H1 (cell line): ENCODE results near the gene TP73. TPM values are rescaled to one million over a fixed set of nuclear protein-coding genes. Genes with fewer than 3 reads are reported as not detected.

Experiments
- CTCF ChIA-PET: fragments of 300-600 bp; sonication (Branson Sonifier 250); formaldehyde crosslinking; loops from one replicate; lab custom pipeline; 2021; ENCODE audit not compliant: partially characterized antibody; lab: Charles Lee
- POLR2A ChIA-PET: fragments of 300-600 bp; sonication (Branson Sonifier 250); formaldehyde crosslinking; loops from one replicate; lab custom pipeline; 2021; ENCODE audit warnings: inconsistent platforms; ENCODE audit not compliant: partially characterized antibody; lab: Charles Lee
- DNase-seq, 2 experiments: peaks; one replicate each; pipeline versions ENCODE4 v3.0.0 to v3.0.0-alpha.2; 2010 to 2022; ENCODE audit warnings: low spot score in 2 of 2, low read depth in 1 of 2, mixed read lengths in 1 of 2
- FAIRE-seq: peaks from 2 replicates; lab custom pipeline; 2011; peaks lifted over from hg19 to GRCh38; lab: Jason Lieb, UNC
- H2AFZ ChIP-seq: 2 replicates; pipeline ENCODE4 v1.8.1; 2012; ENCODE audit warnings: low read length, inconsistent platforms
- H2AK5ac ChIP-seq: 2 replicates; pipeline ENCODE4 v1.6.1; 2013; ENCODE audit warnings: low read depth, low read length
- H2BK120ac ChIP-seq: replicated peaks from 2 replicates; pipeline ENCODE3; 2013; ENCODE audit warnings: low read depth, low read length, inconsistent platforms
- H2BK12ac ChIP-seq: 2 replicates; pipeline ENCODE4 v1.6.1; 2013; ENCODE audit warnings: low read depth, low read length
- H2BK15ac ChIP-seq: 2 replicates; pipeline ENCODE4 v1.6.1; 2013; ENCODE audit warnings: low read length
- H2BK20ac ChIP-seq: 2 replicates; pipeline ENCODE4 v1.6.1; 2013; ENCODE audit warnings: low read length
- H2BK5ac ChIP-seq: 2 replicates; pipeline ENCODE4 v1.6.1; 2013; ENCODE audit warnings: low read depth, low read length
- H3K14ac ChIP-seq: 2 replicates; pipeline ENCODE4 v1.6.1; 2013; ENCODE audit warnings: inconsistent platforms; ENCODE audit not compliant: insufficient read length
- H3K18ac ChIP-seq: 2 replicates; pipeline ENCODE4 v1.6.1; 2013; ENCODE audit warnings: low read length; ENCODE audit errors: extremely low read depth
- H3K23ac ChIP-seq: 2 replicates; pipeline ENCODE4 v1.6.1; 2013; ENCODE audit warnings: inconsistent platforms; ENCODE audit not compliant: insufficient read length
- H3K23me2 ChIP-seq: 2 replicates; pipeline ENCODE4 v1.6.1; 2013; ENCODE audit warnings: low read depth, low read length
- H3K27ac ChIP-seq: 2 replicates; pipeline ENCODE4 v1.6.1; 2011; ENCODE audit warnings: low read depth, low read length, inconsistent platforms
- H3K27me3 ChIP-seq, 4 experiments: replicated peaks in 1 of 4; 1 replicate in 1 of 4; 2 replicates in 3 of 4; pipeline versions ENCODE4 v1.6.1 to v1.8.1; 2011 to 2013; ENCODE audit warnings: low read length in 3 of 4, mild to moderate bottlenecking in 3 of 4, inconsistent platforms in 2 of 4, mixed read lengths in 2 of 4, moderate library complexity in 1 of 4; ENCODE audit not compliant: control insufficient read depth in 3 of 4, insufficient read depth in 3 of 4; ENCODE audit errors: extremely low read depth in 1 of 4
- H3K36me3 ChIP-seq, 4 experiments: 2 replicates each; pipeline versions ENCODE4 v1.6.1 to v1.8.1; 2011 to 2013; ENCODE audit warnings: mild to moderate bottlenecking in 4 of 4, low read length in 3 of 4, moderate library complexity in 2 of 4, control low read depth in 1 of 4, inconsistent platforms in 1 of 4; ENCODE audit not compliant: insufficient read depth in 4 of 4, control insufficient read depth in 2 of 4
- H3K4ac ChIP-seq: replicated peaks from 2 replicates; pipeline ENCODE3; 2013; ENCODE audit warnings: low read length, low read depth, mixed read lengths, inconsistent platforms; ENCODE audit not compliant: insufficient read length
- H3K4me1 ChIP-seq, 4 experiments: replicated peaks in 1 of 4; 1 replicate in 1 of 4; 2 replicates in 3 of 4; pipeline versions ENCODE4 v1.6.1 to v1.8.1; 2011 to 2013; ENCODE audit warnings: low read length in 3 of 4, inconsistent platforms in 2 of 4, mixed read lengths in 1 of 4; ENCODE audit not compliant: insufficient read depth in 4 of 4, control insufficient read depth in 3 of 4
- H3K4me2 ChIP-seq, 2 experiments: 2 replicates each; pipeline versions ENCODE4 v1.6.1 to v1.8.1; 2011 to 2013; ENCODE audit warnings: low read depth in 2 of 2, low read length in 2 of 2, control low read depth in 1 of 2, inconsistent platforms in 1 of 2, mild to moderate bottlenecking in 1 of 2; ENCODE audit not compliant: insufficient read depth in 1 of 2
- H3K4me3 ChIP-seq, 4 experiments: fragments of 200-600, 300-600 bp in 1 of 4; sonication (generic), shearing (Covaris generic), sonication (Bioruptor Twin) in 1 of 4; 2 replicates each; pipeline versions ENCODE4 v1.5.1 to v1.8.1; 2011 to 2016; ENCODE audit warnings: low read length in 4 of 4, low read depth in 3 of 4, control low read depth in 2 of 4, inconsistent platforms in 2 of 4, mild to moderate bottlenecking in 2 of 4, mixed read lengths in 1 of 4, moderate library complexity in 1 of 4; ENCODE audit not compliant: insufficient read depth in 2 of 4; ENCODE audit errors: extremely low read depth in 1 of 4
- H3K56ac ChIP-seq: replicated peaks from 2 replicates; pipeline ENCODE3; 2013; ENCODE audit warnings: low read depth, mild to moderate bottlenecking, mixed read lengths, low read length, inconsistent platforms; ENCODE audit not compliant: insufficient read length
- H3K79me1 ChIP-seq: 2 replicates; pipeline ENCODE4 v1.6.1; 2013; ENCODE audit warnings: low read depth, low read length, control low read depth
- H3K79me2 ChIP-seq, 2 experiments: 2 replicates each; pipeline versions ENCODE4 v1.6.1 to v1.8.1; 2012 to 2013; ENCODE audit warnings: low read length in 2 of 2, mild to moderate bottlenecking in 2 of 2, inconsistent platforms in 1 of 2; ENCODE audit not compliant: insufficient read depth in 2 of 2, control insufficient read depth in 1 of 2
- H3K9ac ChIP-seq, 4 experiments: replicated peaks in 1 of 4; 1 replicate in 1 of 4; 2 replicates in 3 of 4; pipeline versions ENCODE4 v1.6.1 to v1.8.1; 2011 to 2013; ENCODE audit warnings: low read depth in 3 of 4, low read length in 3 of 4, control low read depth in 2 of 4, mild to moderate bottlenecking in 2 of 4, moderate library complexity in 2 of 4, inconsistent platforms in 1 of 4; ENCODE audit errors: extremely low read depth in 1 of 4
- H3K9me3 ChIP-seq, 2 experiments: 2 replicates each; pipeline versions ENCODE4 v1.6.1 to v1.8.1; 2012 to 2013; ENCODE audit warnings: mild to moderate bottlenecking in 2 of 2, moderate library complexity in 2 of 2, control low read depth in 1 of 2, inconsistent platforms in 1 of 2, low read depth in 1 of 2, low read length in 1 of 2, mixed read lengths in 1 of 2; ENCODE audit not compliant: insufficient read depth in 2 of 2
- H4K20me1 ChIP-seq, 2 experiments: replicated peaks in 1 of 2; 2 replicates each; pipeline versions ENCODE3 to v1.8.1; 2011 to 2013; ENCODE audit warnings: inconsistent platforms in 2 of 2, low read length in 2 of 2, mild to moderate bottlenecking in 1 of 2; ENCODE audit not compliant: insufficient read depth in 2 of 2, control insufficient read depth in 1 of 2
- H4K5ac ChIP-seq: 2 replicates; pipeline ENCODE4 v1.6.1; 2013; ENCODE audit warnings: low read length, low read depth, mixed read lengths, inconsistent platforms; ENCODE audit not compliant: insufficient read length
- H4K8ac ChIP-seq: 2 replicates; pipeline ENCODE4 v1.8.0; 2013; ENCODE audit warnings: mild to moderate bottlenecking, moderate library complexity, low read length, inconsistent platforms; ENCODE audit not compliant: insufficient read depth; ENCODE audit errors: extremely low read depth
- H4K91ac ChIP-seq: replicated peaks from 2 replicates; pipeline ENCODE3; 2013; ENCODE audit warnings: low read length, mixed read lengths, inconsistent platforms; ENCODE audit not compliant: insufficient read length
- BCL11A ChIP-seq, 2 experiments: IDR thresholded peaks; one replicate each; pipeline ENCODE4 v1.6.1; 2011; ENCODE audit warnings: low read depth in 2 of 2, low read length in 2 of 2, mild to moderate bottlenecking in 2 of 2
- JUN ChIP-seq: IDR thresholded peaks from 2 replicates; pipeline ENCODE4 v1.6.1; 2011; ENCODE audit warnings: low read depth, mild to moderate bottlenecking, improper control_type of control experiment, low read length
- JUND ChIP-seq: IDR thresholded peaks from 2 replicates; pipeline ENCODE4 v1.6.1; 2011; ENCODE audit warnings: mild to moderate bottlenecking, improper control_type of control experiment, low read length
- POLR2A ChIP-seq, 2 experiments: IDR thresholded peaks; 1 replicate in 1 of 2; 2 replicates in 1 of 2; pipeline ENCODE4 v1.6.1; 2011; ENCODE audit warnings: low read depth in 2 of 2, low read length in 2 of 2, mild to moderate bottlenecking in 2 of 2; ENCODE audit errors: control extremely low read depth in 1 of 2
- TAF7 ChIP-seq: optimal IDR thresholded peaks from 2 replicates; pipeline ENCODE3; 2011; ENCODE audit warnings: low read depth, mild to moderate bottlenecking, inconsistent platforms, low read length, moderate library complexity, borderline replicate concordance
- WGBS, 2 experiments: shearing (Covaris generic) in 1 of 2; methylation state at CpG; one replicate each; pipeline versions ENCODE4 v1.1.6 to v1.1.7; 2013 to 2015; ENCODE audit warnings: low lambda C conversion rate in 2 of 2, mixed read lengths in 2 of 2, inconsistent platforms in 1 of 2, low coverage in 1 of 2, missing lambda C conversion rate in 1 of 2; ENCODE audit not compliant: insufficient replicate concordance in 2 of 2, insufficient coverage in 1 of 2, insufficient read length in 1 of 2; ENCODE audit errors: extremely low coverage in 1 of 2, missing lambda C conversion rate in 1 of 2; 5-methylcytosine and 5-hydroxymethylcytosine counted together
- polyA plus RNA-seq, 7 experiments: library from polyadenylated mRNA; depleted of rRNA in 3 of 7; stranded (reverse) in 5 of 7; unstranded in 2 of 7; fragments of >200 nt in 5 of 7; fragments of 200-250 nt in 2 of 7; gene quantifications; 1 replicate in 5 of 7; 2 replicates in 1 of 7; 4 replicates in 1 of 7; pipeline versions ENCODE4 v1.2.1 to v1.2.3, GENCODE V29; 2011 to 2013; ENCODE audit warnings: missing spikeins in 2 of 7, mixed read lengths in 2 of 7
- total RNA-seq: library from RNA; stranded (reverse); fragmentation: NEBNext Ultra II Directional; extraction: Animal tissue kit (Norgen Biotek cat#: 25700); gene quantifications from 2 replicates; pipeline ENCODE4 v1.2.1, GENCODE V29; 2021

TP73 gene
- total and polyA plus RNA-seq, 2 of the 8 experiments (the other 6 are each of a cell fraction or from before 2014, with no cell fraction given): 2.6 to 3.1 TPM

GRCh38 chr1:3638676-3639075 is 13.6 kb upstream of the TP73 start:
- Histone ChIP-seq H2BK20ac (no peak overlapping the region), H2AFZ (no peak overlapping the region), H3K56ac (no peak overlapping the region), H3K23ac (no peak overlapping the region), H2BK5ac (no peak overlapping the region), H3K79me1 (peaks cover 5% of the 10 kb centered on the region), H2BK15ac (no peak overlapping the region), H3K4me3 (no peak overlapping the region), H4K91ac (no peak overlapping the region), H2AK5ac (no peak overlapping the region), H3K4me1 (no peaks in the 10 kb centered on the region), H3K79me2 (no peaks in the 10 kb centered on the region), H3K14ac (no peak overlapping the region), H3K23me2 (no peaks in the 10 kb centered on the region), H3K36me3 (peaks cover 4 to 20% (median 9%) of the 10 kb centered on the region in 4 experiments; a peak in 6 of 8 replicates), H4K5ac (no peak overlapping the region), H4K20me1 (peaks cover 0 to 12% of the 10 kb centered on the region in 2 experiments), H3K27ac (no peak overlapping the region), H3K4ac (no peak overlapping the region), H2BK12ac (no peak overlapping the region), H3K4me2 (no peak overlapping the region), H2BK120ac (no peak overlapping the region), H3K27me3 (no peaks in the 10 kb centered on the region), H3K18ac (no peak overlapping the region), H3K9ac (no peak overlapping the region), H4K8ac (no peak overlapping the region), H3K9me3 (no peaks in the 10 kb centered on the region)
- DNase-seq (no peak), FAIRE-seq (no peak)
- 97% methylated on average over 15 of the region's 15 CpGs; no CpG with 5 or more reads in 1 of the 2 experiments for WGBS, 2 experiments
- ChIA-PET POLR2A (no interaction called here), CTCF (interaction anchor here (1.0 to 1.7 kb wide), 6 partner anchors 16 to 137 kb away, joined by 3 to 7 read pairs (median 4); no protein-coding TSS in a partner anchor)
- TF ChIP-seq JUND: no peak
- TF ChIP-seq TAF7: no peak
- TF ChIP-seq BCL11A (IDR thresholded peaks at IDR 0.05; ENCODE audit: low read depth in 2 of 2, low read length in 2 of 2): no peak
- no peak for TF ChIP-seq POLR2A (IDR thresholded peaks at IDR 0.05; ENCODE audit: control extremely low read depth in 1 of 2, low read depth in 2 of 2, low read length in 2 of 2)
- no peak for TF ChIP-seq JUN
